Upper lobe of right lung (tissue), 1 donor: ENCODE measurements around the gene TTC28. TPM values are rescaled to one million over a fixed set of nuclear protein-coding genes. Genes with fewer than 3 reads are reported as not detected.

Experiments used
- ATAC-seq: fragments of 200-7000 bp; cut with Tn5 transposase; one replicate; pipeline ENCODE4 v1.9.1; 2020; ENCODE audit warnings: mild to moderate bottlenecking, moderate library complexity
- DNase-seq: peaks from one replicate; pipeline ENCODE4 v3.0.0-alpha.2; 2020
- H3K27ac ChIP-seq: fragments of 200-600 bp; one replicate; pipeline ENCODE4 v1.8.0; 2022
- H3K27me3 ChIP-seq: fragments of 200-600 bp; one replicate; pipeline ENCODE4 v1.8.0; 2022; ENCODE audit warnings: mild to moderate bottlenecking
- H3K36me3 ChIP-seq: fragments of 200-600 bp; one replicate; pipeline ENCODE4 v1.8.0; 2022
- H3K4me1 ChIP-seq: fragments of 200-600 bp; one replicate; pipeline ENCODE4 v1.8.0; 2022
- H3K4me3 ChIP-seq: fragments of 200-600 bp; one replicate; pipeline ENCODE4 v1.8.0; 2022; ENCODE audit warnings: mild to moderate bottlenecking
- H3K9me3 ChIP-seq: fragments of 200-600 bp; one replicate; pipeline ENCODE4 v1.8.0; 2022
- intact Hi-C: fragments of 100-400 bp; cut with DNase I; formaldehyde crosslinking; loops from one replicate; pipeline ENCODE4 v1.11.0; 2022
- total RNA-seq: library from RNA; stranded (reverse); fragmentation: NEBNext Ultra II Directional; extraction: Animal tissue kit (Norgen Biotek cat#: 25700); gene quantifications from one replicate; pipeline ENCODE4 v1.2.1, GENCODE V29; 2021
- TF ChIP-seq, protein P1 (sequence below): fragments of 200-600 bp; IDR thresholded peaks from one replicate; pipeline ENCODE4 v1.8.0; 2022; ENCODE audit warnings: antibody characterized with exemption
- donor health status: DM: no; HTN: yes; CAD: no; lungs with severe emphysema.

The TTC28 gene
- total RNA-seq, 1 donor from 2014 or later: 48.7 TPM

DNA sequence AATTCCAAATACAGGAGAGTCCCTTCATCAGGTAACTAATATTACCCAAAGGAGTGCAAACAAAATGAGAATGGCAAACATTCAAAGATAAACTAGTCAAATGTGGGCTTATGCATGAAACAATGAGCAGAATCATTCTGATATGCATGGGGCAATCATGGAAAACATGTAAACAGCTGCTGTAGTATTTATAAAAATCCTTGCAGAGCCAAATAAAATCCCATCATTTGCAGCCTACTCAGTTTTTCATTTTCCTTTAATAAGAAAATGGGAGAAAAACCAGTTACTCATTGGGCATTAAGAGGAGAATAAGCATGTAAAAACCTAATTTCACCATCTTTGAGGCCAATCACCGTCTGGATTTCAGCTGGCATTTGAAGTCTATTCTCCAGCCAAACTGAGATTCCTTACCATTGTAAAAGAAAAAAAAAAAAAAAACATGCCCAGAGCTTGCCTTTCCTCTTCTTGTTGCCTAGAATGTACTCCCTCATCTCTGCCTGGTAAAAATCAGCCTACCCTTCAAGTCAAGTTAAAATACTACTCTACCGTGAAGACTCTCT, 249.1 kb downstream of the TTC28 start:
- no peak overlapping the region for H3K4me3 ChIP-seq
- no peaks in the 10 kb centered on the region for H3K27me3 ChIP-seq
- H3K4me1 ChIP-seq: peaks cover 5% of the 10 kb centered on the region
- no peak for ATAC-seq
- intact Hi-C loops: no loop called here
- TF ChIP-seq, protein P1, sequence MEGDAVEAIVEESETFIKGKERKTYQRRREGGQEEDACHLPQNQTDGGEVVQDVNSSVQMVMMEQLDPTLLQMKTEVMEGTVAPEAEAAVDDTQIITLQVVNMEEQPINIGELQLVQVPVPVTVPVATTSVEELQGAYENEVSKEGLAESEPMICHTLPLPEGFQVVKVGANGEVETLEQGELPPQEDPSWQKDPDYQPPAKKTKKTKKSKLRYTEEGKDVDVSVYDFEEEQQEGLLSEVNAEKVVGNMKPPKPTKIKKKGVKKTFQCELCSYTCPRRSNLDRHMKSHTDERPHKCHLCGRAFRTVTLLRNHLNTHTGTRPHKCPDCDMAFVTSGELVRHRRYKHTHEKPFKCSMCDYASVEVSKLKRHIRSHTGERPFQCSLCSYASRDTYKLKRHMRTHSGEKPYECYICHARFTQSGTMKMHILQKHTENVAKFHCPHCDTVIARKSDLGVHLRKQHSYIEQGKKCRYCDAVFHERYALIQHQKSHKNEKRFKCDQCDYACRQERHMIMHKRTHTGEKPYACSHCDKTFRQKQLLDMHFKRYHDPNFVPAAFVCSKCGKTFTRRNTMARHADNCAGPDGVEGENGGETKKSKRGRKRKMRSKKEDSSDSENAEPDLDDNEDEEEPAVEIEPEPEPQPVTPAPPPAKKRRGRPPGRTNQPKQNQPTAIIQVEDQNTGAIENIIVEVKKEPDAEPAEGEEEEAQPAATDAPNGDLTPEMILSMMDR: no peak
- no peak overlapping the region for H3K27ac ChIP-seq
- H3K36me3 ChIP-seq: no peaks in the 10 kb centered on the region
- no peaks in the 10 kb centered on the region for H3K9me3 ChIP-seq
- DNase-seq: no peak

DNA sequence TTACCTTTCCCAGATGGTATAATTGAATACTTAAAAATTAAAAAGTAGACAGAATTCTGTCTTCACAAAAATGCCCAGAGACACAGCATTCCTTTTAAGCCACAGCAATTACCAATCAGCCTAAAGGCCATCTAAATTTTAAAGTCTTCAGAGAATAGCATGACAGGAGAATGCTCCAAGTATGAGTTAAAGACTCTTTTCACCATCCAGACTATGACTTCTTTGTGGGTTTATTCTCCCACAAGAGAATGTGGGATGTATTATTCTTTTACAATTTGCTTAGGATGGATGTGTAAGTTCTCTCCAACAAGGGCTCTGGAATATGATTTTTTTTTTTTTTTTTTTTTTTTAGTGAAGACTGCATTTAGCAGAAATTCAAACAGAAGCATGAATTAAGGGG, 249.9 kb downstream of the TTC28 start:
- intact Hi-C loops: no loop called here
- TF ChIP-seq, protein P1: no peak
- H3K27me3 ChIP-seq: no peaks in the 10 kb centered on the region
- H3K27ac ChIP-seq: no peak overlapping the region
- peaks cover 5% of the 10 kb centered on the region for H3K4me1 ChIP-seq
- ATAC-seq (no peak), DNase-seq (no peak)
- H3K9me3 ChIP-seq: no peaks in the 10 kb centered on the region
- no peak overlapping the region for H3K4me3 ChIP-seq
- no peaks in the 10 kb centered on the region for H3K36me3 ChIP-seq

DNA sequence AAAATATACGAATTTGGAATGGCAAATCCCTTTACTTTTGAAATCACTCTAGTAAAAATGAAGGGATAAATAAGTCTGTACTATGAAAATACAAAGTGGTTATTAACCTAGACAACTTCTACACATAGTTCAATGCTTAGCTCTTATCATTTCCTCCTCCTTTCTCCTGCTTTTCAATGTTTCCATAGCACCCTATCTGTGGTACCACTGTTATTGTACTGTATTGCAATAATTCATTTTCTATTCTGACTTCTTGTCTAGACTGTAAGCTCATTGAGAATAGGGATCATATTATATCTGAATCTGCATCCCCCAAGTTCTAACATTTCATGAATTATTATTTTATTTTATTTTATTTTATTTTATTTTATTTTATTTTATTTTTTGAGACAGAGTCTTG, 251.4 kb downstream of the TTC28 start:
- Histone ChIP-seq H3K27me3 (no peaks in the 10 kb centered on the region), H3K9me3 (no peaks in the 10 kb centered on the region), H3K4me1 (peaks cover 5% of the 10 kb centered on the region), H3K36me3 (no peaks in the 10 kb centered on the region), H3K27ac (no peak overlapping the region), H3K4me3 (no peak overlapping the region)
- no peak for DNase-seq
- no peak for ATAC-seq
- intact Hi-C loops: no loop called here
- TF ChIP-seq, protein P1: no peak

DNA sequence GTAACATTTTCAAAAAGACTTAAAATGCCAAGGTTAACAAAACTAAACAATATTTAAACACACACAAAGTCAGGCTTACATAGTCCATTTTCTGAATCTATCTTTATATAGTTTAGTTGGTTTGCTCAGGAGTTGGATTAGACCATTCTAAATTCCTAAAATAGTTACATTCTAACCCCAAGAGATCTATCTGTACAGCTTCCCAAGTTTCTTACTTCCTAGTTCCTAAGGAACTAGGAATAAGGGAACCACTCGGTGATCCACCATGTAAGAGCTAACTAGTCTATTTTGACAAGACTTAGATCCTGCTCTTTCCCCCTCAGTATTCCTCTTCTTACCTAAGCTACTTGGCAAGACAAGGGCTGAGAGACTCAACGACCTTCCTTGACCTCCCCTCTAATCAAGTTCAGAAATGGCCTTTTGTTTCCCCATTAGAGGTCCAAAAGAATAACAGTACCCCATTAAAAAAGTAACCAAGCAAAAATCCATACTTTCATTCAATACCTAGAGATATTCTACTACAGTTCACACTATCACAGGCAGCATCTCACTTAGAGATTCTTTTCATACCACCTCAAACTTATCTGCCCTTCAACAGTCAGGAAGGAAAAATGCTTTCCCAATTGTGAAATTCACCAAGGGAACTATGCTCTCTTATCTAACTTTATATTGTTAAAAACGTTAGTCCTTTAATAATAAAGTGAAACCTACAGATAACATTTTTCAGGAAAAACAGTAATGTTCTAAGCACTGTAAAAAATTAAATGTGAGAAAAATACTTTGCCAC, 253.1 kb downstream of the TTC28 start:
- ATAC-seq (no peak), DNase-seq (no peak)
- no peaks in the 10 kb centered on the region for H3K9me3 ChIP-seq
- no peak overlapping the region for H3K4me3 ChIP-seq
- no peaks in the 10 kb centered on the region for H3K36me3 ChIP-seq
- peaks cover 5% of the 10 kb centered on the region for H3K4me1 ChIP-seq
- intact Hi-C loops: no loop called here
- no peaks in the 10 kb centered on the region for H3K27me3 ChIP-seq
- H3K27ac ChIP-seq: no peak overlapping the region
- TF ChIP-seq, protein P1: no peak

DNA sequence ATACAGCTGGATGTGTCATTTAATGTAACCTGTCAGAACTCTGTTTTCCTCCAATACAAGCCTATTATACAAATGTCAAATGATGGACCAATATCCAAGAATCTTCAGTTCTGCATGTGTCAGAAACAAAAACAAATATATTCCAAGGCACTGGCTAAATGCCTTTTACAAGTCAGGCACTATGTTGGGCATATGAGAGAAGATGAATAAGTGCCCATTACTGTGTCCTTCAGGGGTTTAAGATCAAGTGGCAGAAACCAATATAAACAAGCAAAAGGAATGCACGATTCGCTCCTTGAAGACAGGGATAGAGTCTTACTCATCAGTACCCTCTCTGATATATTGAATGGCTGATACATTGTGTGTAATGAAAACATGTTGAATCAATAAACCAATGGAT, 254.4 kb downstream of the TTC28 start:
- TF ChIP-seq, protein P1: no peak

More for the DNA sequence above, 254.4 kb downstream of the TTC28 start:
- Histone ChIP-seq H3K4me3 (no peak overlapping the region), H3K4me1 (no peaks in the 10 kb centered on the region), H3K27me3 (no peaks in the 10 kb centered on the region), H3K27ac (no peak overlapping the region), H3K36me3 (no peaks in the 10 kb centered on the region), H3K9me3 (no peaks in the 10 kb centered on the region)
- ATAC-seq (no peak), DNase-seq (no peak)
- intact Hi-C loops: no loop called here
